ENCODE measurements around the gene SLC1A4. TPM values are rescaled to one million over a fixed set of nuclear protein-coding genes. Genes with fewer than 3 reads are reported as not detected.

Gene SLC1A4
- total and polyA plus RNA-seq, 10 of the 15 experiments (the other 5 are each of a cell fraction or from before 2014, with no cell fraction given) = 10.8 to 43.2 (median 27.7) TPM

GRCh38 chr2:65039640-65040039 lies 50.4 kb downstream of the SLC1A4 start:
- ATAC-seq (no peak), FAIRE-seq (no peak), DNase-seq (ENCODE audit: low read depth, low spot score) (no peak)
- intact Hi-C loops (cut with micrococcal nuclease; ENCODE audit: unreplicated experiment) = loop anchor here (1.0 to 5.0 kb wide), 5 partner anchors 61 to 712 kb away; no protein-coding TSS in a partner anchor
- H2AFZ ChIP-seq (ENCODE audit: control insufficient read depth, low read depth, low read length) = no peak overlapping the region
- no peak overlapping the region for H3K4me3 ChIP-seq
- no peaks in the 10 kb centered on the region for H3K36me3 ChIP-seq (ENCODE audit: control insufficient read depth in 2 of 2, insufficient read depth in 2 of 2, low read length in 1 of 2)
- ChIA-PET POLR2A (no interaction called here), RAD21 (ENCODE audit: unreplicated experiment) (interaction anchor here (2.0 kb wide), 1 partner anchor 122 kb away, joined by 11 read pairs; no protein-coding TSS in a partner anchor), CTCF (interaction anchor here (0.9 to 2.9 kb wide), 13 partner anchors 9 to 453 kb away, joined by 3 to 19 read pairs (median 4); no protein-coding TSS in a partner anchor), SMC1A (ENCODE audit: uncharacterized antibody, unreplicated experiment) (interaction anchor here (0.8 to 11.8 kb wide), 5 partner anchors 9 to 712 kb away, joined by 3 to 178 read pairs (median 4); no protein-coding TSS in a partner anchor)
- peaks cover 2% of the 10 kb centered on the region; the same call in 1 of the 2 replicates for H3K4me1 ChIP-seq (ENCODE audit: control insufficient read depth, insufficient read depth, low read length)
- no peaks in the 10 kb centered on the region for H3K79me2 ChIP-seq (ENCODE audit: control insufficient read depth, insufficient read depth, low read length)
- no peak overlapping the region for H3K4me2 ChIP-seq (ENCODE audit: control insufficient read depth, insufficient read depth)
- no peak overlapping the region for H3K27ac ChIP-seq (ENCODE audit: control insufficient read depth, insufficient read depth)
- H3K9me3 ChIP-seq (replicated peaks; ENCODE audit: control insufficient read depth, insufficient read depth, low read length) = peaks cover 15% of the 10 kb centered on the region
- in situ Hi-C loops (cut with MboI) = loop anchor here (5.0 to 10.0 kb wide), 3 partner anchors 122 to 707 kb away; no protein-coding TSS in a partner anchor
- no peaks in the 10 kb centered on the region for H3K27me3 ChIP-seq (replicated peaks in 1 of 2; ENCODE audit: control insufficient read depth in 2 of 2, insufficient read depth in 2 of 2, low read length in 1 of 2)
- H3K9ac ChIP-seq (ENCODE audit: control insufficient read depth, insufficient read depth, low read length) = no peak overlapping the region
- WGBS (ENCODE audit: insufficient coverage, insufficient replicate concordance, low lambda C conversion rate, missing lambda C conversion rate) = 53% methylated on average over 2 of the region's 3 CpGs
- BruUV-seq (replicated peaks) = no TSS peak
- H4K20me1 ChIP-seq (ENCODE audit: control insufficient read depth, insufficient read depth) = no peaks in the 10 kb centered on the region
- TF ChIP-seq ZBTB4 (CRISPR knock-in tag; IDR thresholded peaks at IDR 0.05) (no peak), CREM (IDR thresholded peaks at IDR 0.05; ENCODE audit: low read depth) (no peak), POLR2AphosphoS2 (IDR thresholded peaks at IDR 0.05; ENCODE audit: low read depth, low read length) (no peak), PKNOX1 (IDR thresholded peaks at IDR 0.05) (no peak), LARP7 (IDR thresholded peaks at IDR 0.05) (no peak), PBX3 (IDR thresholded peaks at IDR 0.05; ENCODE audit: insufficient replicate concordance, low read depth, low read length) (no peak), POLR2AphosphoS5 (IDR thresholded peaks at IDR 0.05; ENCODE audit: low read length) (no peak), E4F1 (IDR thresholded peaks at IDR 0.05; ENCODE audit: borderline replicate concordance, partially characterized antibody) (no peak), MEF2B (IDR thresholded peaks at IDR 0.05; ENCODE audit: partially characterized antibody, poor library complexity, severe bottlenecking) (no peak), ZNF217 (IDR thresholded peaks at IDR 0.05) (no peak)

Measured in GM12878 (cell line).